ENCODE data around the gene RAB11FIP2.

Gene RAB11FIP2

DNA sequence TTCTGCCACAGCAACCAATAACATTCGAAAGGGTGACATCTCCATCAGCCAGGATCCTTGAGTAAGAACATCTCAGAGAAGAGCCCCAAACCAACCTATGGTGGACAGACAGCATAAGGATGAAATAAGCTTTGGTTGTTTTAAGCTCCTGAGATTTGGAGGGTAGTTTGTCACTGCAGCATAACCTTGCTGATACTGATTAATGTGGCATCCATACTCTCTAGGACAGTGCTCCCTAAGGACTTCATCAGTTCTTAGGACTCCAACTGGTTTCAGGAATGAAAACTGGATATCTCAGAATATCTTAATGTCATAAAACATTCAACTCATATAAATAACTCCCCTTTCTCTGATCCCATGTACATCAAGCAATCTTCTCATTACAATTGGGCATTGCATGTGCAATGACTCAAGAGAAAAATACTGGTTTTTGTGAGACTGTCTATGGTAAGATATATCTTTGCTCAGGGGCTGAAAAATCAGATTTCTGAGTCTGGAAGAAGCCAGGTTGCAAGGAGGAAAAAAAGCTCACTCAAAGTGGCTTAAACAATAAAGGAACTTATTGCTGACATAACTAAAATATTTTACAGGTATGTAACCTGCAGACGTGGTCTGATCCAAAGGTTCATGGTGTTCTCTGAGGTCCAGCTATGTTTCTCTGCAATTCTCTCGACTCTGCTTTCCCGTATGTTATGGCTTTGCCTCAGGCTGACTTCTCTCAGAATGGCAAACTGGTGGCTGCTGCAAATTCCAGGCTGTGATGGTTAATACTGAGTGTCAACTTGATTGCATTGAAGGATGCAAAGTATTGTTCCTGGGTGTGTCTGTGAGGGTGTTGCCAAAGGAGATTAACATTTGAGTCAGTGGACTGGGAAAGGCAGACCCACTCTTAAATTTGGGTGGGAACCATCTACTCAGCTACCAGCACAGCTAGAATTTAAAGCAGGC, 65.7 kb downstream of the RAB11FIP2 start:
- DNase-seq (ENCODE audit: low read depth), result no peak

DNA sequence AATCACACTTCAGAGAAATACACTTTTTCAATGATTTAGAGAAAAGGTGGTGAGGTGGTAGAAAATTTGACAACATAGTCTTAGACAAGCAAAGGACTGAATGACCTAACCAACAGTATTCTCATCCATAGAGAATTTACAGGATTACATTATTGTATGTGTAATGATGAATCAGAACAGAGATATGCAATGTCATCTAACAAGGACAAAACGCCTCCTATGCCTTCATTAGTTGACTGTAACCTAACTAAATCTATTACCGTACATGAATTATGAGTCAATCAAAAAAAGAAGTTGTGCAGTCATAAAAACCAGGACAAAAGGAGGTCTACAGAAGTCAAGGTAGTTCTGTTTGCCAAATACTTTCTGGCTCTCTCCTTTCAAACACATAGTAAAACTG, 66.5 kb downstream of the RAB11FIP2 start:
- DNase-seq (ENCODE audit: low read depth), result no peak

DNA sequence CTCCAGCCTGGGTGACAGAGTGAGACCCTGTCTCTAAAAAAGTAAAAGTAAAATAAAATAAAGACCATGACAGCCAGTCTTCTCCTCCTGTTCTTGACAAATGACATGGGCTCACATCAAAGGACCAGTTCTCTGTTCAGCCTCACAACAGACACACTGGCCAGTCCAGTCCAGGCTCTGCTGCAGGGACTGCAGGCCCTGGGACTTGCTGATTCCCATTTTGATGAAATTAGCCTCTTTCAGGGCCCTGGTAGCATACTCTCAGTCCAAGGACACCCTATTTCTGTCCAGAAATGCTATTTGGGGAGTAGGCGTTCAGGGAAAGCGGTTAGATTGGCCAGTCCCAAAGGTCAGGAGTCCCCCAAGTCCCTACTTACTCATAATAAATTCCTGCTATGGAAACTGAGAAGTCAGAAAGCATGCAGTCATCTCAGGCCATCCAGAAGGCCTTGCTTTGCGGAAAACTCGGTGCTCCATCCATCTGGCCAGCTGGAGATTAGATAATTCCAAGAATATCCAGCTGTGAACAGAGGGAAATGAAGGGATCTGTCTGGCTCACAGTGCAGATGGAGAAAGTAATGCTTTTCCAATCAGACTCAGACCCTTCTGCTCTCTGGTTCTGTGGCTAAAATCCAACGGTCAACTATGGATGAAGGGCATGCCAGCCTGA, 74.4 kb downstream of the RAB11FIP2 start:
- DNase-seq (ENCODE audit: low read depth), result no peak

GRCh38 chr10:117970962-117971361, 75.8 kb downstream of the RAB11FIP2 start:
- DNase-seq (ENCODE audit: low read depth), result no peak

DNA sequence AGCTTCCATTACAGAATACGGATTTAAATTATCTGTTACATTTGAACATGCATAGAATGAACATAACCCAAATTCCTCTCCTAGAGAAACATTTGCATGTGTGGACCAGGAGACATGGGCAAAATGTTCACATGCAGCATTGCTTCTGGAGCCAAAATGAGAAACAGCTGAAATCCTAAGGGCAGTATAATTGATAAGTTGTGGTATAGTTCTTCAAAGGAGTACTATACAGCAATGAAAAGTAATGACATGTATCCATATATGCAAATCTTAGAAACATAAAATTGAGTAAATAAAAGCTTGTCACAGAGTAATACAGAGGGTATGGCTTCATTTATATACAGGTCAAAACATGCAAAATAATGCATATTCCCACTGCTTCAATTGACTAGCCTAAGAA, 77.1 kb downstream of the RAB11FIP2 start:
- DNase-seq (ENCODE audit: low read depth), result no peak

GRCh38 chr10:117968354-117969182, 78.2 kb downstream of the RAB11FIP2 start:
- DNase-seq (ENCODE audit: low read depth), result no peak

GRCh38 chr10:117967149-117967650, 79.5 kb downstream of the RAB11FIP2 start:
- no peak for DNase-seq (ENCODE audit: low read depth)

- DNase-seq (ENCODE audit: low read depth), result no peak
Measured at GRCh38 chr10:117965984-117966383, 80.8 kb downstream of the RAB11FIP2 start.

- no peak for DNase-seq (ENCODE audit: low read depth)
Measured at GRCh38 chr10:117964536-117964935, 82.2 kb downstream of the RAB11FIP2 start.

DNA sequence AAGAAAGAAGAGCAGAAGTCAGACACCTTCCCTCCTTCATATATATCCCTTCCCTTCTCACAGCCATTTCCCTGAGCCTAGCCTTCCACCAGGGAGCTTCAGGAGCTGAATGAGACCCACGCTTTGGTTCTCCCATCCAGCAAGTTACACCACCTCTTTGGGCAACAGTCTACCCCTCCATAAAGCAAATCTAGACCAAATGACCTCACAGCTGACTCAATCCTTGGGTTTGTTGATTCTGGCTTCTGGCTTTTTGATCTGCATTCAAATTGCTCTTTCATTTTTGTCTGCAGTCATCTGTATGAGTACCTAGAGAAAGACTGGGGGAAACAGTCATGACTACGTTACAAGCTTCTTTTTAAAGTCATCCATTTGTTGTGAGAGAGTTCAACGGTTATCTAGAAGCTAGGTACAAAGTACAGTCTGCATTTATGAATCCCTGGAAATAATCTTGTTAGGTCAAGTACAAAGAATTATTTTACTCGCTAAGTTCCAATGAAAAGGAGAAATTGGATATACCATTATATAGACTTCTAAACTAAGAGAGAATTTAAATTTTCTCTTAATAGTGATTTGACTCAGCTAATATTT, 86.3 kb downstream of the RAB11FIP2 start:
- DNase-seq (ENCODE audit: low read depth), result no peak

DNA sequence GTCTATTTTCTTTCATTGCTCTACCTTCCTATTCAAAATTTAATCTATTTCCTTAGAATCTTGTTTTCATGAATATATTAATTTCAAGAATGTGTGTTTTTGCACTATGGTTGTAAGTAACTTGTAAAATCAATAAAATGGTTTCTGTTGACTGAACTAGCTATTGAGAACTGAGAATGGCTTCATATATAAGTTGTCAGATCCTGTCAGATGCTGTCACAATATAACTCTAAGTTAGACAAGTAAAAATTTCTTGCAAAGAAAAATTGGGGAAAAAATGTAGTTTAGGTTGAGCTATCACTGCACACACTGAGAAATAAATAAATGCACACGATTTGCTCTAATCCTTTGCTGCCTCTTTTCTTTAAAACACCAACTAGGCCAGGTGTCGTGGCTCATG, 89.8 kb downstream of the RAB11FIP2 start:
- no peak for DNase-seq (ENCODE audit: low read depth)

DNA sequence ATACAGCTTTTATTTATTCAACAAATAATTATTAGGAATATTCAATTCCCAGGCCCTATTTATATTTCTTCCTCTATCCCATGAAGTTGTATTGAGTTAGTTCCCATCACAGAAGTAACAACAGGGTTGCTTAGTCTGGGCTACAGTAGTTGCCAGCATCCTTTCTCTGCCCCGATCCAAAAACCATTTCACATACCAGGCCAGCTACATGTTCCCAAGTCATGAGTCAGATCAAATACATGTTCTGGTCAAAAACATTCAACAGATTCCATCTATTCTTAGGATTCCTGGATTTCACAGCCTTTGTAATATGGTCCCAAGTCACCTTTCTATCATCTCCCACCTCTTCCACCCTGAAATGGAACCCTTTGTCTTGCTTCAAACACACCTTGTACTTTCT, 91.6 kb downstream of the RAB11FIP2 start:
- DNase-seq (ENCODE audit: low read depth), result no peak
